CD4-positive, alpha-beta T cell (primary cell): ENCODE data around the gene GNLY. TPM values are rescaled to one million over a fixed set of nuclear protein-coding genes. Genes with fewer than 3 reads are reported as not detected.
"Not testable (repeated sequence)": the region's sequence is repeated elsewhere in the genome, so short reads cannot be mapped to it uniquely, and the experiment has no call there.

Experiments
- ATAC-seq: fragments of 200-7000 bp; cut with Tn5 transposase; one replicate; pipeline ENCODE4 v1.10.0; 2022; ENCODE audit warnings: mild to moderate bottlenecking; ENCODE audit not compliant: poor library complexity
- CTCF ChIA-PET: fragments of 350-600 bp; sonication (Branson Sonifier 250); formaldehyde crosslinking; loops from one replicate; lab custom pipeline; 2021; ENCODE audit warnings: antibody characterized with exemption, inconsistent platforms; lab: Charles Lee
- POLR2A ChIA-PET: fragments of 350-600 bp; sonication (Branson Sonifier 250); formaldehyde crosslinking; loops from one replicate; lab custom pipeline; 2021; ENCODE audit warnings: antibody characterized with exemption, inconsistent platforms; lab: Charles Lee
- DNase-seq, 14 experiments: peaks; one replicate each; pipeline ENCODE4 v3.0.0-alpha.2; 2013 to 2020; ENCODE audit warnings: mixed read lengths in 2 of 14
- H3K27ac ChIP-seq, 2 donors: one replicate each; pipeline versions ENCODE4 v1.5.1 to v1.7.0; 2013; ENCODE audit warnings: low read length in 2 of 2, low read depth in 1 of 2, mild to moderate bottlenecking in 1 of 2
- H3K27me3 ChIP-seq, 2 experiments: 1 replicate in 1 of 2; 2 replicates in 1 of 2; pipeline versions ENCODE4 v1.6.1 to v1.7.0; 2013; ENCODE audit warnings: low read length in 2 of 2, control low read depth in 1 of 2, mild to moderate bottlenecking in 1 of 2, moderate library complexity in 1 of 2; ENCODE audit not compliant: insufficient read depth in 2 of 2, control insufficient read depth in 1 of 2
- H3K36me3 ChIP-seq: one replicate; pipeline ENCODE4 v1.6.1; 2013; ENCODE audit warnings: low read length, control low read depth; ENCODE audit not compliant: insufficient read depth
- H3K4me1 ChIP-seq: one replicate; pipeline ENCODE4 v1.6.1; 2013; ENCODE audit warnings: low read length, control low read depth; ENCODE audit not compliant: insufficient read depth
- H3K4me3 ChIP-seq: one replicate; pipeline ENCODE4 v1.5.1; 2013; ENCODE audit warnings: mild to moderate bottlenecking, low read length, moderate library complexity
- H3K9me3 ChIP-seq, 2 experiments: 1 replicate in 1 of 2; 2 replicates in 1 of 2; pipeline versions ENCODE4 v1.6.1 to v1.7.0; 2013; ENCODE audit warnings: low read length in 2 of 2, mild to moderate bottlenecking in 2 of 2, control low read depth in 1 of 2, moderate library complexity in 1 of 2; ENCODE audit not compliant: control insufficient read depth in 1 of 2, insufficient read depth in 1 of 2
- H3K27ac Mint-ChIP-seq: one replicate; pipeline ENCODE4 v1.8.0; 2020; ENCODE audit warnings: mixed read lengths
- H3K27me3 Mint-ChIP-seq: one replicate; pipeline ENCODE4 v1.8.0; 2021; ENCODE audit warnings: mixed read lengths
- H3K36me3 Mint-ChIP-seq: one replicate; pipeline ENCODE4 v1.8.0; 2021; ENCODE audit warnings: low read depth, mixed read lengths
- H3K4me1 Mint-ChIP-seq: one replicate; pipeline ENCODE4 v1.8.0; 2021; ENCODE audit warnings: low read depth, mixed read lengths
- H3K4me3 Mint-ChIP-seq: one replicate; pipeline ENCODE4 v1.8.0; 2020; ENCODE audit warnings: mild to moderate bottlenecking, mixed read lengths
- H3K9me3 Mint-ChIP-seq: one replicate; pipeline ENCODE4 v1.8.0; 2020; ENCODE audit warnings: mixed read lengths
- CTCF ChIP-seq: fragments of 200-600 bp; IDR thresholded peaks from one replicate; pipeline ENCODE4 v1.8.0; 2022; ENCODE audit warnings: antibody characterized with exemption, mild to moderate bottlenecking
- intact Hi-C, 2 experiments: fragments of 100-400 bp; cut with DNase I in 1 of 2; cut with micrococcal nuclease in 1 of 2; formaldehyde crosslinking; loops; one replicate each; pipeline versions ENCODE4 v1.15.1 to v1.9.0; 2023 to 2025; cut with DNase I, micrococcal nuclease
- total RNA-seq, 174 experiments: library from RNA in 2 of 174; stranded (reverse) in 2 of 174; gene quantifications; one replicate each; pipeline ENCODE4 v1.2.3 and lab custom pipeline; 2021 to 2026

GNLY gene
- total RNA-seq, 2 experiments from 2014 or later = 45.1 TPM

GRCh38 chr2:85659324-85659981 is 34.7 kb upstream of the GNLY start:
- no peak for TF ChIP-seq CTCF
- ChIA-PET CTCF (no interaction called here), POLR2A (no interaction called here)
- no peak overlapping the region for H3K4me3 ChIP-seq
- Mint-ChIP-seq H3K27me3 (no peaks in the 10 kb centered on the region), H3K9me3 (no peaks in the 10 kb centered on the region), H3K4me3 (no peak overlapping the region), H3K27ac (no peak overlapping the region), H3K4me1 (no peaks in the 10 kb centered on the region), H3K36me3 (peaks cover 20% of the 10 kb centered on the region)
- H3K9me3 ChIP-seq = no peaks in the 10 kb centered on the region
- no peaks in the 10 kb centered on the region for H3K27me3 ChIP-seq
- H3K27ac ChIP-seq = no peak overlapping the region
- peaks cover 8% of the 10 kb centered on the region for H3K36me3 ChIP-seq
- no peak for DNase-seq
- no peaks in the 10 kb centered on the region for H3K4me1 ChIP-seq
- intact Hi-C loops = no loop called here
- ATAC-seq = no peak

GRCh38 chr2:85660301-85660700 is 33.9 kb upstream of the GNLY start:
- H3K36me3 Mint-ChIP-seq = peaks cover 16% of the 10 kb centered on the region
- H3K27ac ChIP-seq, H3K27me3 ChIP-seq, H3K9me3 Mint-ChIP-seq, H3K4me3 ChIP-seq, CTCF ChIA-PET, H3K9me3 ChIP-seq, H3K4me1 Mint-ChIP-seq, POLR2A ChIA-PET, H3K4me3 Mint-ChIP-seq, ATAC-seq, H3K4me1 ChIP-seq, intact Hi-C loops, H3K27ac Mint-ChIP-seq, H3K36me3 ChIP-seq, DNase-seq, H3K27me3 Mint-ChIP-seq: not testable (repeated sequence)

- ATAC-seq (no peak), DNase-seq (no peak)
- Mint-ChIP-seq H3K36me3 (peaks cover 13% of the 10 kb centered on the region), H3K27ac (no peak overlapping the region), H3K27me3 (no peaks in the 10 kb centered on the region), H3K4me1 (no peaks in the 10 kb centered on the region), H3K9me3 (no peaks in the 10 kb centered on the region), H3K4me3 (no peak overlapping the region)
- Histone ChIP-seq H3K9me3 (no peaks in the 10 kb centered on the region), H3K4me3 (no peak overlapping the region), H3K4me1 (no peaks in the 10 kb centered on the region), H3K36me3 (peaks cover 6% of the 10 kb centered on the region), H3K27me3 (no peaks in the 10 kb centered on the region), H3K27ac (no peak overlapping the region)
- POLR2A ChIA-PET = no interaction called here
- CTCF ChIA-PET = no interaction called here
- no peak for TF ChIP-seq CTCF
- intact Hi-C loops = no loop called here
Observed at GRCh38 chr2:85660725-85661124, 33.4 kb upstream of the GNLY start.
